ENCODE data around the gene BFSP2. TPM values are rescaled to one million over a fixed set of nuclear protein-coding genes. Genes with fewer than 3 reads are reported as not detected.
A peak's percentile ranks its signal among the peaks of the same experiment; 100 is the strongest.

Gene BFSP2
- total RNA-seq, 1 donor from 2014 or later = not detected

GRCh38 chr3:133381346-133382109 is 18.3 kb upstream of the BFSP2 start:
- Mint-ChIP-seq H3K9me3 (ENCODE audit: unreplicated experiment) (no peaks in the 10 kb centered on the region), H3K4me1 (ENCODE audit: low read depth, unreplicated experiment) (peaks cover 15% of the 10 kb centered on the region), H3K27ac (ENCODE audit: unreplicated experiment) (no peak overlapping the region), H3K36me3 (ENCODE audit: unreplicated experiment) (peaks cover 5% of the 10 kb centered on the region), H3K4me3 (ENCODE audit: unreplicated experiment) (no peak overlapping the region), H3K27me3 (ENCODE audit: unreplicated experiment) (peaks cover 5% of the 10 kb centered on the region)
- no peak for DNase-seq
- TF ChIP-seq CTCF (IDR thresholded peaks at IDR 0.05; ENCODE audit: partially characterized antibody, unreplicated experiment) = no peak

- Mint-ChIP-seq H3K27ac (ENCODE audit: unreplicated experiment) (no peak overlapping the region), H3K36me3 (ENCODE audit: unreplicated experiment) (peaks cover 5% of the 10 kb centered on the region), H3K4me3 (ENCODE audit: unreplicated experiment) (no peak overlapping the region), H3K27me3 (ENCODE audit: unreplicated experiment) (peaks cover 5% of the 10 kb centered on the region), H3K4me1 (ENCODE audit: low read depth, unreplicated experiment) (peaks cover 14% of the 10 kb centered on the region), H3K9me3 (ENCODE audit: unreplicated experiment) (no peaks in the 10 kb centered on the region)
- DNase-seq = no peak
- no peak for TF ChIP-seq CTCF (IDR thresholded peaks at IDR 0.05; ENCODE audit: partially characterized antibody, unreplicated experiment)
Measured at GRCh38 chr3:133383175-133383574, 16.7 kb upstream of the BFSP2 start.

GRCh38 chr3:133383741-133384140 is 16.1 kb upstream of the BFSP2 start:
- Mint-ChIP-seq H3K27me3 (ENCODE audit: unreplicated experiment) (peaks cover 5% of the 10 kb centered on the region), H3K36me3 (ENCODE audit: unreplicated experiment) (peaks cover 5% of the 10 kb centered on the region), H3K4me3 (ENCODE audit: unreplicated experiment) (no peak overlapping the region), H3K4me1 (ENCODE audit: low read depth, unreplicated experiment) (peaks cover 14% of the 10 kb centered on the region), H3K9me3 (ENCODE audit: unreplicated experiment) (no peaks in the 10 kb centered on the region), H3K27ac (ENCODE audit: unreplicated experiment) (no peak overlapping the region)
- no peak for DNase-seq
- TF ChIP-seq CTCF (IDR thresholded peaks at IDR 0.05; ENCODE audit: partially characterized antibody, unreplicated experiment) = no peak

- H3K27me3 Mint-ChIP-seq (ENCODE audit: unreplicated experiment) = peaks cover 5% of the 10 kb centered on the region
- H3K4me1 Mint-ChIP-seq (ENCODE audit: low read depth, unreplicated experiment) = peaks cover 14% of the 10 kb centered on the region
- TF ChIP-seq CTCF (IDR thresholded peaks at IDR 0.05; ENCODE audit: partially characterized antibody, unreplicated experiment) = peak; percentile 77
- H3K36me3 Mint-ChIP-seq (ENCODE audit: unreplicated experiment) = peaks cover 5% of the 10 kb centered on the region
- no peak overlapping the region for H3K4me3 Mint-ChIP-seq (ENCODE audit: unreplicated experiment)
- DNase-seq = peak; percentile 84
- H3K27ac Mint-ChIP-seq (ENCODE audit: unreplicated experiment) = no peak overlapping the region
- no peaks in the 10 kb centered on the region for H3K9me3 Mint-ChIP-seq (ENCODE audit: unreplicated experiment)
Measured at GRCh38 chr3:133384331-133385027, 15.4 kb upstream of the BFSP2 start.

- H3K9me3 Mint-ChIP-seq (ENCODE audit: unreplicated experiment) = peaks cover 2% of the 10 kb centered on the region
- H3K4me1 Mint-ChIP-seq (ENCODE audit: low read depth, unreplicated experiment) = peaks cover 12% of the 10 kb centered on the region
- TF ChIP-seq CTCF (IDR thresholded peaks at IDR 0.05; ENCODE audit: partially characterized antibody, unreplicated experiment) = no peak
- DNase-seq = no peak
- no peak overlapping the region for H3K27ac Mint-ChIP-seq (ENCODE audit: unreplicated experiment)
- no peaks in the 10 kb centered on the region for H3K36me3 Mint-ChIP-seq (ENCODE audit: unreplicated experiment)
- H3K27me3 Mint-ChIP-seq (ENCODE audit: unreplicated experiment) = peaks cover 2% of the 10 kb centered on the region
- H3K4me3 Mint-ChIP-seq (ENCODE audit: unreplicated experiment) = no peak overlapping the region
Measured at GRCh38 chr3:133386876-133387275, 13.0 kb upstream of the BFSP2 start.

All from glutamatergic neuron (in vitro differentiated cells).